Measurements from ENCODE around the gene TANC1.

TANC1 gene

GRCh38 chr2:158962074-158962473 lies 6.4 kb upstream of the TANC1 start:
- no peak for DNase-seq (ENCODE audit: low spot score)

- DNase-seq (ENCODE audit: low spot score), result no peak
Observed at GRCh38 chr2:158963071-158963470, 5.4 kb upstream of the TANC1 start.

GRCh38 chr2:158965107-158965506 lies 3.3 kb upstream of the TANC1 start:
- DNase-seq (ENCODE audit: low spot score), result no peak

GRCh38 chr2:158965641-158966040 lies 2.8 kb upstream of the TANC1 start:
- DNase-seq (ENCODE audit: low spot score), result no peak

GRCh38 chr2:158966312-158966711 lies 2.1 kb upstream of the TANC1 start:
- no peak for DNase-seq (ENCODE audit: low spot score)

GRCh38 chr2:158967114-158967730 lies 1.2 kb upstream of the TANC1 start:
- DNase-seq (ENCODE audit: low spot score), result no peak

GRCh38 chr2:158967731-158968395 lies 577 bp upstream of the TANC1 start:
- DNase-seq (ENCODE audit: low spot score), result peak; percentile 89

- DNase-seq (ENCODE audit: low spot score), result no peak
Observed at GRCh38 chr2:158969162-158969714, 798 bp downstream of the TANC1 start.

GRCh38 chr2:158969715-158970240 lies 1.3 kb downstream of the TANC1 start:
- DNase-seq (ENCODE audit: low spot score), result peak; percentile 59

- no peak for DNase-seq (ENCODE audit: low spot score)
Observed at GRCh38 chr2:158970241-158970751, 1.9 kb downstream of the TANC1 start.

- DNase-seq (ENCODE audit: low spot score), result no peak
Observed at GRCh38 chr2:158973116-158973956, 4.9 kb downstream of the TANC1 start.

GRCh38 chr2:158975271-158975921 lies 7.0 kb downstream of the TANC1 start:
- DNase-seq (ENCODE audit: low spot score), result no peak

- no peak for DNase-seq (ENCODE audit: low spot score)
Observed at GRCh38 chr2:158979772-158980171, 11.3 kb downstream of the TANC1 start.

GRCh38 chr2:158984604-158985135 lies 16.2 kb downstream of the TANC1 start:
- peak; percentile 30 for DNase-seq (ENCODE audit: low spot score)

- no peak for DNase-seq (ENCODE audit: low spot score)
Observed at GRCh38 chr2:158988501-158988900, 20.1 kb downstream of the TANC1 start.

- DNase-seq (ENCODE audit: low spot score), result no peak
Observed at GRCh38 chr2:158989165-158989564, 20.7 kb downstream of the TANC1 start.

GRCh38 chr2:158990397-158991214 lies 22.2 kb downstream of the TANC1 start:
- no peak for DNase-seq (ENCODE audit: low spot score)

GRCh38 chr2:158993030-158993429 lies 24.6 kb downstream of the TANC1 start:
- no peak for DNase-seq (ENCODE audit: low spot score)

- no peak for DNase-seq (ENCODE audit: low spot score)
Observed at GRCh38 chr2:158993721-158994587, 25.5 kb downstream of the TANC1 start.

Data from Ammon's horn (tissue), 1 donor.